Karpas-422 (cell line): Measurements from ENCODE around the gene USP54. TPM values are rescaled to one million over a fixed set of nuclear protein-coding genes. Genes with fewer than 3 reads are reported as not detected.

ENCODE experiments used
- DNase-seq: peaks from one replicate; pipeline ENCODE4 v3.0.0-alpha.2; 2015
- H2AFZ ChIP-seq: fragments of 200-600 bp; sonication (generic); 2 replicates; pipeline ENCODE4 v1.6.1; 2014; ENCODE audit warnings: antibody characterized with exemption, low read length, mixed read lengths
- H3K27ac ChIP-seq: fragments of 200-600 bp; sonication (generic); 2 replicates; pipeline ENCODE4 v1.5.1; 2014; ENCODE audit warnings: mild to moderate bottlenecking, low read length, moderate library complexity
- H3K27me3 ChIP-seq: fragments of 200-600 bp; sonication (generic); 2 replicates; pipeline ENCODE4 v1.6.1; 2014; ENCODE audit warnings: low read length, mixed read lengths
- H3K36me3 ChIP-seq: fragments of 200-600 bp; sonication (generic); 2 replicates; pipeline ENCODE4 v1.6.1; 2014; ENCODE audit warnings: low read length, mixed read lengths; ENCODE audit not compliant: insufficient read depth
- H3K4me1 ChIP-seq: fragments of 200-600 bp; sonication (generic); 2 replicates; pipeline ENCODE4 v1.6.1; 2014; ENCODE audit warnings: mild to moderate bottlenecking, low read length, mixed read lengths
- H3K4me2 ChIP-seq: fragments of 200-600 bp; sonication (generic); 2 replicates; pipeline ENCODE4 v1.6.1; 2014; ENCODE audit warnings: low read length, low read depth, mild to moderate bottlenecking; ENCODE audit not compliant: poor library complexity, severe bottlenecking
- H3K4me3 ChIP-seq: fragments of 200-600 bp; sonication (generic); 2 replicates; pipeline ENCODE4 v1.5.1; 2014; ENCODE audit warnings: mild to moderate bottlenecking, antibody characterized with exemption, low read length, mixed read lengths
- H3K79me2 ChIP-seq: fragments of 200-600 bp; sonication (generic); 2 replicates; pipeline ENCODE4 v1.6.1; 2014; ENCODE audit warnings: mild to moderate bottlenecking, low read length, mixed read lengths
- H3K9ac ChIP-seq: fragments of 200-600 bp; sonication (generic); 2 replicates; pipeline ENCODE4 v1.6.0; 2014; ENCODE audit warnings: low read length
- H3K9me2 ChIP-seq: fragments of 200-600 bp; sonication (generic), shearing (Covaris generic); replicated peaks from 2 replicates; pipeline ENCODE4 v1.6.0; 2014; ENCODE audit warnings: mild to moderate bottlenecking, low read length, moderate library complexity; ENCODE audit not compliant: insufficient read depth
- H3K9me3 ChIP-seq: fragments of 300-700, 200-600 bp; sonication (generic); 2 replicates; pipeline ENCODE4 v1.6.1; 2014; ENCODE audit warnings: low read length, mixed read lengths
- H4K20me1 ChIP-seq: fragments of 200-600 bp; sonication (generic); 2 replicates; pipeline ENCODE4 v1.6.1; 2014; ENCODE audit warnings: mild to moderate bottlenecking, antibody characterized with exemption, low read length, low read depth; ENCODE audit not compliant: insufficient read depth
- total RNA-seq: library from RNA; depleted of rRNA; stranded (reverse); fragments of >200 nt; shearing (Covaris generic); gene quantifications from 2 replicates; pipeline ENCODE4 v1.2.3, GENCODE V29; 2014; ENCODE audit warnings: low replicate concordance

Gene USP54
- total RNA-seq, 1 experiment from 2014 or later = 10.7 TPM

DNA sequence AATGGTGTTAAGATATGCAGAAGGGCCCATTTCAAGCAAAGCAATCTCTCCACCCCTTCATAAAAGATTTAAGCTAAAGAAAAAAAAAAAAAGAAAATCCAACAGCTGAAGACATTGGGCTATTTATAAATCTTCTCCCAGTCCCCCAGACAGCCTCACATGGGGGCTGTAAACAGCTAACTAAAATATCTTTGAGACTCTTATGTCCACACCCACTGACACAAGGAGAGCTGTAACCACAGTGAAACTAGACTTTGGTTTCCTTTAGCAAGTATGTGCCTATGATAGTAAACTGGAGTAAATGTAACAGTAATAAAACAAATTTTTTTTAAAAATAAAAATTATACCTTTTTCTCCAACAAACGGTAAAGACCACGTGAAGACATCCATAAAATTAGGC is 123.9 kb downstream of the USP54 start:
- Histone ChIP-seq H3K4me1 (peaks cover 16% of the 10 kb centered on the region), H3K36me3 (peaks cover 48% of the 10 kb centered on the region), H3K27ac (no peak overlapping the region), H3K79me2 (peaks cover 10% of the 10 kb centered on the region), H3K9me2 (no peaks in the 10 kb centered on the region), H3K4me2 (no peak overlapping the region), H4K20me1 (no peaks in the 10 kb centered on the region), H3K4me3 (no peak overlapping the region), H2AFZ (no peak overlapping the region), H3K27me3 (no peaks in the 10 kb centered on the region), H3K9me3 (no peaks in the 10 kb centered on the region), H3K9ac (no peak overlapping the region)
- DNase-seq = no peak

DNA sequence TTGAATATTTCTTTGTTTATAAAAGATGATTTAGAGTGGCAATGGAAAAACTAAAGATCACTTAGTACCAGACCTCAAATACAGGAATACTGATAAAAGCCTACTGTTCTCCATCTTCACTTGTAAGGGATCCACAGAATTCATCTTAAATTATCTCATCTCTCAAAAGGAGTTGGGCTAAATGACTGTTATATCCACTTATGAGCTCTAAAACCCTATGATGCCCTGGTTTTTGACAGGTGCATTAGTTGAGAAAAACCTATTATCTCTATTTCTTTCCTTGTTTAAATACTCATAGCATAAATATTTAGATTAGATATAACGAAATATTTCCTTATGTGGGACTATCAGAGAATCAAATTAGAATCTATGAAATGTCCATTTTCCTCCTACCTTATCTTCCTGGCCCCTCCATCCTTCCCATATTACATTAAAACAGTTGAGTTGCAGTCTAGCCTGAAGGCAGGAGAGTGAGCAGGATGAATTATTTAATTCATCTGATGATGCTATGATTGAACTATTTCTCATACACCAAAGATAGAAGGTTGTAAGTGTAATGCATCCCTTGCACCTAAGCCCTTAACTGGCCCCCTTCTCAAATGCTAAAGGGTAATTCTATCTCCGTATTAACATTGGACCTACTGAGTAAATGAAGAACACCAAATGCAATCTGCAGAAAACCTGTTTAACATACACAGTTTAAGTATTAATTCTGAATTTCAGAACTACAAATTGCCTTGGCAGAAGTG is 125.0 kb downstream of the USP54 start:
- Histone ChIP-seq H2AFZ (no peak overlapping the region), H3K36me3 (peaks cover 44% of the 10 kb centered on the region), H3K9ac (no peak overlapping the region), H3K9me2 (no peaks in the 10 kb centered on the region), H4K20me1 (no peaks in the 10 kb centered on the region), H3K4me2 (no peak overlapping the region), H3K79me2 (peaks cover 10% of the 10 kb centered on the region), H3K27ac (0 out of 2 replicates have a peak overlapping the region, but pooled peaks have one; percentile 5), H3K27me3 (no peaks in the 10 kb centered on the region), H3K9me3 (no peaks in the 10 kb centered on the region), H3K4me3 (no peak overlapping the region), H3K4me1 (peaks cover 16% of the 10 kb centered on the region)
- DNase-seq = no peak

DNA sequence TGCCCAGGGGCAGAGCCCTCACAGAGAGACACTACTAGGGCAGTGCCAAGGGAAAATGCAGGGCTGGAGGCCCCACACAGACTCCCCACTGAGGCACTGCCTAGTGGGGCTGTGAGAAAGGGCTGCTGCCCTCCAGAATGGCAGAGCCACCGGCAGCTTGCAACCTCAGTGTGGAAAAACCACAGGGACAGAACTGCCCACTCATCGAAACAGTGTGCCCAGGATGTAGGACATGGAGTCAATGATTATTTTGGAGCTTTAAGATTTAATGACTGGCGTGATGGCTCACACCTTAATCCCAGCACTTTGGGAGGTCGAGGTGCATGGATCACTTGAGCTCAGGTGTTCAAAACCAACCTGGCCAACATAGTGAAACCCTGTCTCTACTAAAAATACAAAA is 130.2 kb downstream of the USP54 start:
- peaks cover 8% of the 10 kb centered on the region; the same call in 1 of the 2 replicates for H3K79me2 ChIP-seq
- H3K4me2 ChIP-seq = no peak overlapping the region
- no peaks in the 10 kb centered on the region for H3K9me2 ChIP-seq
- H2AFZ ChIP-seq = no peak overlapping the region
- no peak for DNase-seq
- H3K9me3 ChIP-seq = no peaks in the 10 kb centered on the region
- H3K4me1 ChIP-seq = peaks cover 7% of the 10 kb centered on the region
- no peak overlapping the region for H3K4me3 ChIP-seq
- no peak overlapping the region for H3K9ac ChIP-seq
- no peak overlapping the region for H3K27ac ChIP-seq
- H3K27me3 ChIP-seq = no peaks in the 10 kb centered on the region
- peaks cover 20% of the 10 kb centered on the region; the same call in 1 of the 2 replicates for H3K36me3 ChIP-seq
- H4K20me1 ChIP-seq = no peaks in the 10 kb centered on the region

DNA sequence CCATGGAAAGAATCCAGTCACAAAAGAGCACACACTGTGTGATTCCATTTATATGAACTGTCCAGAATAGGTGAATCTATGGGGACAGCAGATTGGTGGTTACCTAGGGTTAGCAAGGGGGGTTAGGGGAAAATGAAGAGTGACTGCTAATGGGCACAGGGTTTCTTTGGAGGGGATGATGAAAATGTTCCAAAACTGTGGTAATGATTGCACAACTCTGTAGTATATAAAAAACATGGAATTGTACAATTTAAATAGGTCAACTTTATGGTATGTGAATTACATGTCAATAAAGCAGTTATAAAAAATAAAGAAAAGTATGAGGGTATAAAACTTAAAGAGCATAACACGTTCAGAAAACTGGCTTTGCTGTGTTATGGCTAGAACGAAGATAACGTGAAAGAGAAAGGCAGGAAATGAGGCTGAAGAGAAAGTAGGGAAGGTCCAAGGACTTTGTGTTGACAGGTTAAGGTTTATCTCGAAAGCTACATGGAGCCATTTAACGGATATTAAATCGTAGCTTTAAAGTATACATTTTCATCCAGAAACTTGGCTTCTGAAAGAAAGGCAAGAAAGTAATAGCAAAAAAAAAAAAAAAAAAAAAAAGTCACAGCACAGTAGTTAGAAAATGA is 131.3 kb downstream of the USP54 start:
- Histone ChIP-seq H3K79me2 (no peaks in the 10 kb centered on the region), H2AFZ (no peak overlapping the region), H3K9me2 (no peaks in the 10 kb centered on the region), H3K4me2 (no peak overlapping the region), H3K9ac (no peak overlapping the region), H3K4me1 (no peaks in the 10 kb centered on the region), H3K36me3 (peaks cover 13% of the 10 kb centered on the region; the same call in 1 of the 2 replicates), H3K27me3 (no peaks in the 10 kb centered on the region), H4K20me1 (no peaks in the 10 kb centered on the region), H3K27ac (no peak overlapping the region), H3K9me3 (no peaks in the 10 kb centered on the region), H3K4me3 (no peak overlapping the region)
- DNase-seq = no peak

DNA sequence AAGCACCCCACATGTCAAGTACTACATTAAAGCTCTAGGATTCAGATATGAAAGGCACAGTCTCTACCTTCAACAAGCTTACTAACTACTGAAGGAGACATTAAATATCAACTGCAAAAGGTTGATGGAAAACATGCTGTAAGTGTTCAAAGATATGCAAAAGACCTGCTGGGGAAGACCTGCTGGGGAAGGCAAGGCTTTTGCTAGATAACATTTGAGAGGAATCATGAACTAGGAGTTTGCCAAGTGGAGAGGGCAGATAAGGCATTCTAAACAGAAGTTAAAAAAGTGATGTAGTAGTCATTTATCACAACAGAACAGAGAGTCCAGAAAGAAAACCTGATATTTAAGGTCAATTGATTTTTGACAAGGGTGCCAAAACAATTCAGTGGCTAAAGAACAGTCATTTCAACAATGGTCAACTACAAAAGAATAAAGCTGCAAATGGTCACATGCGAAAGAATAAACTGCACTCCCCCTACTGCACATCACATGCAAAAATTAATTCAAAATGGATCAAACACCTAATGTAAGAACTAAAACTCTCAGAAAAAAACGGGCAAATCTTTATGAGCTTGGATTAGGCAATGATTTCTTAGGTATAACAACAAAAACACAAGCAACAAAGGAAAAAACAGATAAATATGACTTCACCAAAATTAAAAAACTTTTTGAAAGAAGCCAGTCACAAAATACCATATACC is 134.8 kb downstream of the USP54 start:
- Histone ChIP-seq H3K4me3 (no peak overlapping the region), H3K9me2 (no peaks in the 10 kb centered on the region), H2AFZ (no peak overlapping the region), H3K27me3 (no peaks in the 10 kb centered on the region), H3K4me1 (no peaks in the 10 kb centered on the region), H3K36me3 (peaks cover 21% of the 10 kb centered on the region; the same call in 1 of the 2 replicates), H3K9me3 (no peaks in the 10 kb centered on the region), H3K4me2 (no peak overlapping the region), H4K20me1 (no peaks in the 10 kb centered on the region), H3K27ac (no peak overlapping the region), H3K9ac (no peak overlapping the region), H3K79me2 (no peaks in the 10 kb centered on the region)
- no peak for DNase-seq

DNA sequence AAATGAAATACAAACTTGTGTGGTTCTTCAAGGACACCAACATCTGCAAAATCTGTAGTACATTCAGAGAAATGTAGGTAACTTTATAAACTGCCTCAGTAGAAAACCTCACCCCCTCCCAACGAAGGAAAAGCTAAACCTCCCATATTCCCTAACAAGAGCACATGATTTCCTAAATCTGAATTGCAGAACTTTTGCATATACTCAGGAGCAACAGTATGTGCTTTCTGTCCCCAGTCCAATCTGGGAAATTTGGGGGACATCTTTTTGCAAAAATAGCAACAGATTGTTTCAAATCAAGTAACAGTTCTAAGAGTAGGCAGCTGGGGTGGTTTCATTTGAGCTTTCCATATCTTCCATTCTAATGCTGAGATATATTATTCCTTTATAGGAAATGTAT is 142.0 kb downstream of the USP54 start:
- Histone ChIP-seq H3K4me1 (no peaks in the 10 kb centered on the region), H4K20me1 (no peaks in the 10 kb centered on the region), H3K9ac (no peak overlapping the region), H3K9me2 (no peaks in the 10 kb centered on the region), H3K79me2 (no peaks in the 10 kb centered on the region; the same call in 1 of the 2 replicates), H3K27ac (no peak overlapping the region), H3K36me3 (peaks cover 9% of the 10 kb centered on the region; the same call in 1 of the 2 replicates), H3K27me3 (no peaks in the 10 kb centered on the region), H3K9me3 (no peaks in the 10 kb centered on the region), H3K4me2 (no peak overlapping the region), H3K4me3 (no peak overlapping the region), H2AFZ (no peak overlapping the region)
- DNase-seq = no peak

DNA sequence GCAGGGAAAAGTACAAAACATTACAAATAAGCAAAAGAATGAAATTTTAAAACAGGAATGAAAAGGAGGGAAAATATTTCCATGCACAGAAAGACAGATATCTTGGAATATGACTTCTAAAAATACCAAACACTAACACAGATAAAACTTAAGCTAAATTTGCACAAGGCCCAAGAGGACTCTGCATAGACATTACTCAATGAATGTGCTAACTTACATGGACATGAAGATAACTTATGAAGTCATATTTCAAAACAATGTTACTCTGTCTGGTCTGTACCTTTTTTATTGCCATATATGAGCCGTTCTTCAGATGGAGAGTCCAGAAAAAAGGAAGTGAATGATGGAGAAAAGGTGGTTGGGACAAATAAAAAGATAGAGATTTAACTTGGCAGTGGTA is 142.8 kb downstream of the USP54 start:
- Histone ChIP-seq H2AFZ (no peak overlapping the region), H3K9me3 (no peaks in the 10 kb centered on the region), H3K4me2 (no peak overlapping the region), H3K4me3 (no peak overlapping the region), H3K4me1 (no peaks in the 10 kb centered on the region; the same call in 1 of the 2 replicates), H3K79me2 (no peaks in the 10 kb centered on the region; the same call in 1 of the 2 replicates), H3K9me2 (no peaks in the 10 kb centered on the region), H3K9ac (no peak overlapping the region), H3K27ac (no peak overlapping the region), H3K36me3 (peaks cover 8% of the 10 kb centered on the region; the same call in 1 of the 2 replicates), H3K27me3 (no peaks in the 10 kb centered on the region), H4K20me1 (no peaks in the 10 kb centered on the region)
- no peak for DNase-seq
